ENCODE measurements around the gene KCTD6. TPM values are rescaled to one million over a fixed set of nuclear protein-coding genes. Genes with fewer than 3 reads are reported as not detected.
A peak's percentile ranks its signal among the peaks of the same experiment; 100 is the strongest.

Gene KCTD6
- total RNA-seq, 2 donors from 2014 or later, result 7.0 to 8.4 TPM

- no peaks in the 10 kb centered on the region for H3K9me3 ChIP-seq (ENCODE audit: control insufficient read depth, low read length, poor library complexity, severe bottlenecking)
- Mint-ChIP-seq H3K4me1 (peaks cover 15% of the 10 kb centered on the region), H3K27me3 (no peaks in the 10 kb centered on the region), H3K4me3 (no peak overlapping the region), H3K36me3 (ENCODE audit: low read depth) (peaks cover 2% of the 10 kb centered on the region), H3K27ac (peak overlapping the region; percentile 21)
- ATAC-seq (no peak), DNase-seq (no peak)
Measured at GRCh38 chr3:58474348-58474911, 17.5 kb upstream of the KCTD6 start.

- H3K27ac Mint-ChIP-seq, result no peak overlapping the region
- H3K4me1 Mint-ChIP-seq, result peaks cover 15% of the 10 kb centered on the region
- H3K9me3 ChIP-seq (ENCODE audit: control insufficient read depth, low read length, poor library complexity, severe bottlenecking), result peaks cover 2% of the 10 kb centered on the region
- no peaks in the 10 kb centered on the region for H3K27me3 Mint-ChIP-seq
- peaks cover 2% of the 10 kb centered on the region for H3K36me3 Mint-ChIP-seq (ENCODE audit: low read depth)
- ATAC-seq, result no peak
- H3K4me3 Mint-ChIP-seq, result no peak overlapping the region
- no peak for DNase-seq
Measured at GRCh38 chr3:58474967-58475578, 16.8 kb upstream of the KCTD6 start.

DNA sequence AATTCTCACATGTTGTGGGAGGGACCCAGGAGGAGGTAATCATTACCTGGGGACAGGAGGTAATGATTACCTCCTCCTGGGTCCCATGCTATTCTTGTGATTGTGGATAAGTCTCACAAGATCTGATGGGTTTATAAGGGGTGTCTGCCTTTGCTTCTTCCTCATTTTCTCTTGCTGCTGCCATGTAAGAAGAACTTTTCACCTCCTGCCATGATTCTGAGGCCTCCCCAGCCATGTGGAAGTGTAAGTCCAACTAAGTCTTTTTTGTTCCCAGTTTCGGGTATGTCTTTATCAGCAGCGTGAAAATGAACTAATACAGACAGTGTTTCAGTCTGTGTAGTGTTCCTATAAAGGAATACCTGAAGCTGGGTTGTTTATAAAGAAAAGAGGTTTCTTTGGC is 13.1 kb upstream of the KCTD6 start:
- Mint-ChIP-seq H3K27me3 (peaks cover 12% of the 10 kb centered on the region), H3K4me3 (no peak overlapping the region), H3K27ac (no peak overlapping the region), H3K36me3 (ENCODE audit: low read depth) (peaks cover 2% of the 10 kb centered on the region), H3K4me1 (peaks cover 9% of the 10 kb centered on the region)
- H3K9me3 ChIP-seq (ENCODE audit: control insufficient read depth, low read length, poor library complexity, severe bottlenecking), result peaks cover 2% of the 10 kb centered on the region
- DNase-seq (no peak), ATAC-seq (no peak)

- ATAC-seq (no peak), DNase-seq (no peak)
- Mint-ChIP-seq H3K36me3 (ENCODE audit: low read depth) (peaks cover 2% of the 10 kb centered on the region), H3K27ac (no peak overlapping the region), H3K27me3 (peaks cover 21% of the 10 kb centered on the region), H3K4me3 (no peak overlapping the region), H3K4me1 (peaks cover 4% of the 10 kb centered on the region)
- peaks cover 2% of the 10 kb centered on the region for H3K9me3 ChIP-seq (ENCODE audit: control insufficient read depth, low read length, poor library complexity, severe bottlenecking)
Measured at GRCh38 chr3:58480309-58480708, 11.6 kb upstream of the KCTD6 start.

GRCh38 chr3:58482917-58483636 is 8.8 kb upstream of the KCTD6 start:
- ATAC-seq, result no peak
- Mint-ChIP-seq H3K4me1 (peaks cover 9% of the 10 kb centered on the region), H3K36me3 (ENCODE audit: low read depth) (no peaks in the 10 kb centered on the region), H3K4me3 (no peak overlapping the region), H3K27me3 (peaks cover 21% of the 10 kb centered on the region), H3K27ac (no peak overlapping the region)
- DNase-seq, result no peak
- peaks cover 2% of the 10 kb centered on the region for H3K9me3 ChIP-seq (ENCODE audit: control insufficient read depth, low read length, poor library complexity, severe bottlenecking)

- H3K27ac Mint-ChIP-seq, result no peak overlapping the region
- H3K4me1 Mint-ChIP-seq, result peaks cover 12% of the 10 kb centered on the region
- no peak overlapping the region for H3K4me3 Mint-ChIP-seq
- peaks cover 21% of the 10 kb centered on the region for H3K27me3 Mint-ChIP-seq
- H3K9me3 ChIP-seq (ENCODE audit: control insufficient read depth, low read length, poor library complexity, severe bottlenecking), result peaks cover 2% of the 10 kb centered on the region
- ATAC-seq, result no peak
- no peaks in the 10 kb centered on the region for H3K36me3 Mint-ChIP-seq (ENCODE audit: low read depth)
- DNase-seq, result no peak
Measured at GRCh38 chr3:58484045-58484721, 7.7 kb upstream of the KCTD6 start.

- ATAC-seq (no peak), DNase-seq (no peak)
- Mint-ChIP-seq H3K4me3 (no peak overlapping the region), H3K27me3 (peaks cover 21% of the 10 kb centered on the region), H3K27ac (no peak overlapping the region), H3K4me1 (peaks cover 13% of the 10 kb centered on the region), H3K36me3 (ENCODE audit: low read depth) (no peaks in the 10 kb centered on the region)
- peaks cover 1% of the 10 kb centered on the region for H3K9me3 ChIP-seq (ENCODE audit: control insufficient read depth, low read length, poor library complexity, severe bottlenecking)
Measured at GRCh38 chr3:58484722-58485069, 7.2 kb upstream of the KCTD6 start.

DNA sequence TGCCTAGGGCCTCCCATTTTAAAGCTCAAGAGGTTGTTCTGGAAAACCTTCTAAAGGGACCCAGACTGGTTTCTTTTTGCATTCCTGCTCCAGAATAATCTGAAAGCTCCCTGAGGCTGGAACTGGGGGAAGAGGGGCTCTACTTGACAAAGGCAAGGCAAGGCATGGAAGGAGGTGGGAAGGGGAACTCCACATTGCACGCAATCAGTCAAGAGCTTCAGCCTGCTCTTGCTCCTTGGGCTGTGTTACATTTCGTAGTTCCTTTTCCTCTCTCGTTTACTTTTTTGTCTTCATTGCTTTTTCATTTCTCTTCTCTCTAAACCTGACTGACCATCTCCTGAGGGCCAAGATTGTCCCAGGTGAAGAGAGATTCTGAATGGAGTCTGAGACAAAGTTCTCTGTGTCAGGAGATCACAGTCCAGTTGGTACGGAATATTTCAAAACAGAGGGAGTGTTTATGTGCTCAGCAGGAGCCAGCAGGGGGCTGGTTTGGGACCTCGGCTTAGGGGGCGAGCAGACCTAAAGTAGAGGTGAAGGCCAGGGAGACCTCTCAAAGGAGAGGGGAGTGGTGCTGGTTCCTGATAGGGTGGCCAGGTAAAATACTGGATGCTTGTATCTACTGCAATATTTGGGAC is 6.0 kb upstream of the KCTD6 start:
- no peak for ATAC-seq
- peaks cover 21% of the 10 kb centered on the region for H3K27me3 Mint-ChIP-seq

GRCh38 chr3:58487140-58487886 is 4.6 kb upstream of the KCTD6 start:
- Mint-ChIP-seq H3K27me3 (peaks cover 17% of the 10 kb centered on the region), H3K36me3 (ENCODE audit: low read depth) (no peaks in the 10 kb centered on the region), H3K4me1 (peaks cover 23% of the 10 kb centered on the region), H3K27ac (no peak overlapping the region), H3K4me3 (no peak overlapping the region)
- H3K9me3 ChIP-seq (ENCODE audit: control insufficient read depth, low read length, poor library complexity, severe bottlenecking), result no peaks in the 10 kb centered on the region
- ATAC-seq, result no peak
- DNase-seq, result no peak

More for the DNA sequence above, 6.0 kb upstream of the KCTD6 start:
- Mint-ChIP-seq H3K4me1 (peaks cover 19% of the 10 kb centered on the region), H3K4me3 (no peak overlapping the region), H3K27ac (peak overlapping the region; percentile 67), H3K36me3 (ENCODE audit: low read depth) (no peaks in the 10 kb centered on the region)
- no peak for DNase-seq
- no peaks in the 10 kb centered on the region for H3K9me3 ChIP-seq (ENCODE audit: control insufficient read depth, low read length, poor library complexity, severe bottlenecking)

- DNase-seq, result no peak
- no peak overlapping the region for H3K27ac Mint-ChIP-seq
- H3K27me3 Mint-ChIP-seq, result peaks cover 8% of the 10 kb centered on the region
- no peak overlapping the region for H3K4me3 Mint-ChIP-seq
- H3K36me3 Mint-ChIP-seq (ENCODE audit: low read depth), result no peaks in the 10 kb centered on the region
- H3K9me3 ChIP-seq (ENCODE audit: control insufficient read depth, low read length, poor library complexity, severe bottlenecking), result no peaks in the 10 kb centered on the region
- ATAC-seq, result no peak
- H3K4me1 Mint-ChIP-seq, result peaks cover 36% of the 10 kb centered on the region
Measured at GRCh38 chr3:58488967-58489366, 2.9 kb upstream of the KCTD6 start.

DNA sequence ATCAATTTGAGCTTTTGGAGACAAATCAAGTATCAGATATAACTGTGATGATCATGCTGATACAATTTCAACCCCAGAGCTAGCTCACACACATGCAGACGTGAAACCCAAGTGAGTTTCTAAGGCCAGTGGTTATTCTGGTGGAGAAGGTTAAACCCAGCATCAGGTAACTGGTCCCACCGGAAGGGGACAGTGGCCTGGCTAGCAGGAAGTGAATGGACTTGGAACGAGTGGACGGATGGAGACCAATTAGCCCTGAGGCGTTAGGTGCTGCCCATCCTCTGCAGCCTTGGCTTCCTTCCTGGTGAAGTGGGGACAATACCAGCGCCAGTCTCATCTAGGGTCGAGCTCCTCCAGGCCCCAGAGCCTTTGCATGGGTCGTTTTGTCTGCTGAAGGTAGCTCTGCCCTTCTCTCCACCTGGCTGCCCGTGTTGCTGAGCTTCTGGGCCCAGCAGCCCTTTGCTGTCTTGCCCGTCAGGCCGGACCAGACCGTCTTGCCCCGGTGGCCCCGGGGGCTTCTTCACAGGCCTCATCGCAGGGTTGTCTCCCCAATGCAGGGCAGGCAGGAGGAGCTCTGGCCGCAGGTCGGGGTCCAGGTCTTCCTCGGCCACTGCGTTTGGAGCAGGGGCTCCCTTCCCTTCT is 915 bp upstream of the KCTD6 start:
- H3K36me3 Mint-ChIP-seq (ENCODE audit: low read depth), result no peaks in the 10 kb centered on the region
- no peak overlapping the region for H3K27ac Mint-ChIP-seq
- ATAC-seq (no peak), DNase-seq (no peak)
- H3K27me3 Mint-ChIP-seq, result no peaks in the 10 kb centered on the region
- H3K4me3 Mint-ChIP-seq, result peak overlapping the region; percentile 85
- H3K9me3 ChIP-seq (ENCODE audit: control insufficient read depth, low read length, poor library complexity, severe bottlenecking), result no peaks in the 10 kb centered on the region
- H3K4me1 Mint-ChIP-seq, result peaks cover 47% of the 10 kb centered on the region

DNA sequence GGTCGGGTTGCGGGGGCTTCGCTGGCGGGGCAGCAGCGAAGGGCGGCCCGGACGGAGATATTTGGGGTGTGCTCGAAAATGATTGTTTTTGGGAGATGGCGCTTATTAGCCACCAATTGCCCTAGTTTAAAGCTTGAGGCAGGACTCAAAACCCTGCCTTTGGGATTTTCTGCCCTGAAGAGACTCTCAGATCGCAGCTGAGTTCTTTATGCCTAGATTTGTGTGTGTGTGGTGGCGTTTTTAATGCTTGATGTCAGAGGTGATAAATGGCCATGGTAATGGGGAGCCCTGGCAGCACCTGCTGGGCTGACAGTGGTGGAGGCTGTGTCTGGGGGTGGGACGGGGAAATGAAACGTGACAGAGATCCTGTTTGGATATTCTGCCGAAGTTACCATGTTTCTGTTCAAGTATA is 604 bp downstream of the KCTD6 start:
- Mint-ChIP-seq H3K4me3 (peak overlapping the region; percentile 96), H3K36me3 (ENCODE audit: low read depth) (no peaks in the 10 kb centered on the region), H3K27me3 (no peaks in the 10 kb centered on the region), H3K4me1 (peaks cover 49% of the 10 kb centered on the region), H3K27ac (peak overlapping the region; percentile 39)
- ATAC-seq, result no peak
- H3K9me3 ChIP-seq (ENCODE audit: control insufficient read depth, low read length, poor library complexity, severe bottlenecking), result no peaks in the 10 kb centered on the region
- no peak for DNase-seq

Measured in T-helper 17 cell (primary cell).